ENCODE measurements around the gene IFNAR1.

IFNAR1 gene

DNA sequence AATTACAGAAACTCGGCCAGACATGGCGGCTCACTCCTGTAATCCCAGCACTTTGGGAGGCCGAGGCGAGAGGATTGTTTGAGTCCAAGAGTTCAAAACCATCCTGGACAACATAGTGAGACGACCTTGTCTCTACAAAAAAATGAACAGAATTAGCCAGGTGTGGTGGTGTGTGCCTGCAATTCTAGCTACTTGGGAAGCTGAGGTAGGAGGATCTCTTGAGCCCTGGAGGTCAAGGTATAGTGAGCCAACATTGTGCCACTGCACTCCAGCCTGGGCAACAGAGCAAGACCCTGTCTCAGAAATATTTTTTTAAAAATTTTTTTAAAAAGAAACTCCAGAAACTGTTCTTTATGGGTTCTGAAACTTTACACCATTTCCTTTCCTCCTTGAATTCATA lies 40.1 kb downstream of the IFNAR1 start:
- peaks cover 13% of the 10 kb centered on the region for H3K27me3 Mint-ChIP-seq (ENCODE audit: low read depth)
- H3K9me3 Mint-ChIP-seq, result peaks cover 18% of the 10 kb centered on the region
- peaks cover 16% of the 10 kb centered on the region for H3K4me1 Mint-ChIP-seq
- no peak overlapping the region for H3K4me3 Mint-ChIP-seq
- H3K36me3 Mint-ChIP-seq (ENCODE audit: low read depth), result no peaks in the 10 kb centered on the region
- H3K27ac Mint-ChIP-seq, result no peak overlapping the region
- TF ChIP-seq, protein P1, sequence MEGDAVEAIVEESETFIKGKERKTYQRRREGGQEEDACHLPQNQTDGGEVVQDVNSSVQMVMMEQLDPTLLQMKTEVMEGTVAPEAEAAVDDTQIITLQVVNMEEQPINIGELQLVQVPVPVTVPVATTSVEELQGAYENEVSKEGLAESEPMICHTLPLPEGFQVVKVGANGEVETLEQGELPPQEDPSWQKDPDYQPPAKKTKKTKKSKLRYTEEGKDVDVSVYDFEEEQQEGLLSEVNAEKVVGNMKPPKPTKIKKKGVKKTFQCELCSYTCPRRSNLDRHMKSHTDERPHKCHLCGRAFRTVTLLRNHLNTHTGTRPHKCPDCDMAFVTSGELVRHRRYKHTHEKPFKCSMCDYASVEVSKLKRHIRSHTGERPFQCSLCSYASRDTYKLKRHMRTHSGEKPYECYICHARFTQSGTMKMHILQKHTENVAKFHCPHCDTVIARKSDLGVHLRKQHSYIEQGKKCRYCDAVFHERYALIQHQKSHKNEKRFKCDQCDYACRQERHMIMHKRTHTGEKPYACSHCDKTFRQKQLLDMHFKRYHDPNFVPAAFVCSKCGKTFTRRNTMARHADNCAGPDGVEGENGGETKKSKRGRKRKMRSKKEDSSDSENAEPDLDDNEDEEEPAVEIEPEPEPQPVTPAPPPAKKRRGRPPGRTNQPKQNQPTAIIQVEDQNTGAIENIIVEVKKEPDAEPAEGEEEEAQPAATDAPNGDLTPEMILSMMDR (IDR thresholded peaks at IDR 0.05; ENCODE audit: unreplicated experiment in 3 of 3), result no peak

DNA sequence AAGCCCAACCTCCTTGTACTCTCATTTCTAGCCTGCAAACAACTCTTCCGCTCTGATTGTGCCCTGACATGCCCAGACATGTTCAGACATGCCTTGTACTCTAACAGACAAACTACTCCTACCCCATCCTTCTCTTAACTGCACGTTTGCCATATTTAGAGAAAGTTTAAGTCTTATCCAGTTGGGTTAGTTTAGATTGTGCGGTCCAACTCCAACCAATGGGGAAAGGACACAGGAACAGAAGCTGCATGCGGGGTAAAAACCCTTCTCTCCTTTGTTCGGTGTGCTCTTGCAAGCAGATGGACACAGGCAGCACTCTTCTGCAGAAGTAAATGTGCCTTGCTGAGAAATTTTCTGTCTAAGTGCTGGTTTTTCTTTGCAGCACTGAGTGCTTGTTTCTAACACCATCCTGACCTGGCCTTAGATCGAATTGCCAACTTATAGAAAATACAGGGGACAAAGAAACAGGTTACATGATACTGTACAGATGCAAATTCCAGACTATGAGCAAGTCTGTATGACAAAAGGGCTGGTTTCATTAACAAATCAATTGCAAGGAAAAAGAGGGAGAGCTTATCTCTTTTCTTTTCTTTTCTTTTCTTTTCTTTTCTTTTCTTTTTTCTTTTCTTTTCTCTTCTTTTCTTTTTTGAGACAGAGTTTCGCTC lies 42.7 kb downstream of the IFNAR1 start:
- no peaks in the 10 kb centered on the region for H3K36me3 Mint-ChIP-seq (ENCODE audit: low read depth)
- TF ChIP-seq, protein P1 (IDR thresholded peaks at IDR 0.05; ENCODE audit: unreplicated experiment in 3 of 3), result no peak

DNA sequence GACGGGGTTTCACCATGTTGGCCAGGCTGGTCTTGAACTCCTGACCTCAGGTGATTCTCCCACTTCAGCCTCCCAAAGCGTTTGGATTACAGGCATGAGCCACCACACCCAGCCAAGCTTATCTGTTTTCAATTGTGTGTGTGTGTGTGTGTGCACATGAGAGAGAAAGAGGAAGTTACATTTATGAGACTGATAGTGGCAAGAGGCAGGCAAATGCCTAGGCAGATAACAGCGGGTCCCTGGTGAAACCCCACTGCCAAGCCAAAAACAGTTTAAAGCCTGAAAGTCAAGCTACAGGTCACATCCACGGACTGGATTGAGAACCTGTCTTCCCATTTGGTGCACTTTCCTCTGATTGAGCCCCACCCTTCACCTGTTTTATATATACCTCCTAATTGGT lies 43.4 kb downstream of the IFNAR1 start:
- Mint-ChIP-seq H3K4me3 (no peak overlapping the region), H3K4me1 (no peaks in the 10 kb centered on the region), H3K27ac (no peak overlapping the region), H3K9me3 (peaks cover 24% of the 10 kb centered on the region), H3K36me3 (ENCODE audit: low read depth) (no peaks in the 10 kb centered on the region), H3K27me3 (ENCODE audit: low read depth) (peaks cover 13% of the 10 kb centered on the region)
- TF ChIP-seq, protein P1 (IDR thresholded peaks at IDR 0.05; ENCODE audit: unreplicated experiment in 3 of 3), result no peak

More for the DNA sequence above, 42.7 kb downstream of the IFNAR1 start:
- Mint-ChIP-seq H3K4me3 (no peak overlapping the region), H3K27ac (no peak overlapping the region), H3K9me3 (peaks cover 24% of the 10 kb centered on the region), H3K4me1 (no peaks in the 10 kb centered on the region), H3K27me3 (ENCODE audit: low read depth) (peaks cover 13% of the 10 kb centered on the region)

GRCh38 chr21:33368576-33368975 lies 43.8 kb downstream of the IFNAR1 start:
- peaks cover 24% of the 10 kb centered on the region for H3K9me3 Mint-ChIP-seq
- H3K36me3 Mint-ChIP-seq (ENCODE audit: low read depth), result no peaks in the 10 kb centered on the region
- no peaks in the 10 kb centered on the region for H3K4me1 Mint-ChIP-seq
- H3K27ac Mint-ChIP-seq, result no peak overlapping the region
- H3K4me3 Mint-ChIP-seq, result no peak overlapping the region
- TF ChIP-seq, protein P1 (IDR thresholded peaks at IDR 0.05; ENCODE audit: unreplicated experiment in 3 of 3), result no peak
- H3K27me3 Mint-ChIP-seq (ENCODE audit: low read depth), result peaks cover 13% of the 10 kb centered on the region

DNA sequence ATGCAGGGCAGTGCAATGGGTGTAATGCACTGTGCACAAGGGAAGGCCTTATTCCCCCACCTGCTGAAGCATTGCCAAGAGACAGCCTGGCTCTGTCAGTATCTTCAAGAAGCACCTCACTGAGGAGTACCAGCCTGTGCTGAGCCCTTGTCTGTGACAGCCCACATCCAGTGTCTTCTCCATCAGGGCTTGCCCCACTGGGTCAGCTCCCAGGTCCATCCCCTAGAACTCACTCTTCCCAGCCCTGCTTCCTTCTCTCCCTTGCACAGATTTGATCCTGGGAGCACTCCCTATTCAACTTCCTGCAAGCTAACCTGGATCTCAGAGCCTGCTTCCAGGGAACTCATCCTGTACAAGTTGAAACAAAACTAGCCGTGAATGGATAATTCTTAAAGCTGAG lies 44.8 kb downstream of the IFNAR1 start:
- Mint-ChIP-seq H3K27me3 (ENCODE audit: low read depth) (peaks cover 9% of the 10 kb centered on the region), H3K36me3 (ENCODE audit: low read depth) (no peaks in the 10 kb centered on the region), H3K4me3 (no peak overlapping the region), H3K27ac (no peak overlapping the region), H3K4me1 (no peaks in the 10 kb centered on the region), H3K9me3 (peaks cover 24% of the 10 kb centered on the region)
- TF ChIP-seq, protein P1 (IDR thresholded peaks at IDR 0.05; ENCODE audit: unreplicated experiment in 3 of 3), result no peak

- TF ChIP-seq, protein P1 (IDR thresholded peaks at IDR 0.05; ENCODE audit: unreplicated experiment in 3 of 3), result no peak
- no peak overlapping the region for H3K27ac Mint-ChIP-seq
- no peaks in the 10 kb centered on the region for H3K36me3 Mint-ChIP-seq (ENCODE audit: low read depth)
- no peaks in the 10 kb centered on the region for H3K4me1 Mint-ChIP-seq
- H3K4me3 Mint-ChIP-seq, result no peak overlapping the region
- H3K27me3 Mint-ChIP-seq (ENCODE audit: low read depth), result peaks cover 9% of the 10 kb centered on the region
- peaks cover 24% of the 10 kb centered on the region for H3K9me3 Mint-ChIP-seq
These were observed 45.5 kb downstream of the IFNAR1 start for GRCh38 chr21:33370305-33370704.
